Loucy (cell line): ENCODE results near the gene RFX1.
"Not testable (repeated sequence)": the region's sequence is repeated elsewhere in the genome, so short reads cannot be mapped to it uniquely, and the experiment has no call there.

Experiments used
- H2AFZ ChIP-seq: fragments of 200-600 bp; sonication (generic); 2 replicates; pipeline ENCODE4 v1.6.0; 2016; ENCODE audit warnings: antibody characterized with exemption, mild to moderate bottlenecking, low read length, moderate library complexity
- H3F3A ChIP-seq: fragments of 200-600 bp; 2 replicates; pipeline ENCODE4 v1.6.0; 2016; ENCODE audit warnings: antibody characterized with exemption, low read depth, mild to moderate bottlenecking
- H3K27me3 ChIP-seq: fragments of 200-600 bp; sonication (generic); 2 replicates; pipeline ENCODE4 v1.6.1; 2014; ENCODE audit warnings: low read length, mild to moderate bottlenecking; ENCODE audit not compliant: insufficient read depth, poor library complexity, severe bottlenecking
- H3K36me3 ChIP-seq: fragments of 200-600 bp; sonication (generic); 2 replicates; pipeline ENCODE4 v1.6.1; 2016; ENCODE audit warnings: low read length; ENCODE audit not compliant: insufficient read depth
- H3K4me1 ChIP-seq: fragments of 200-600 bp; sonication (generic); 2 replicates; pipeline ENCODE4 v1.5.1; 2014; ENCODE audit warnings: low read length, mild to moderate bottlenecking; ENCODE audit not compliant: insufficient read depth, poor library complexity, severe bottlenecking
- H3K4me2 ChIP-seq: fragments of 200-600 bp; sonication (generic); 2 replicates; pipeline ENCODE4 v1.6.0; 2014; ENCODE audit warnings: antibody characterized with exemption, low read length, low read depth, mild to moderate bottlenecking; ENCODE audit not compliant: poor library complexity, severe bottlenecking
- H3K4me3 ChIP-seq: fragments of 200-600 bp; sonication (generic); 2 replicates; pipeline ENCODE4 v1.5.1; 2014; ENCODE audit warnings: low read length, mild to moderate bottlenecking, mixed read lengths; ENCODE audit not compliant: poor library complexity, severe bottlenecking
- H3K79me2 ChIP-seq: fragments of 200-600 bp; sonication (generic); 2 replicates; pipeline ENCODE4 v1.6.1; 2014; ENCODE audit warnings: low read length; ENCODE audit not compliant: insufficient read depth
- H3K9ac ChIP-seq: fragments of 200-600 bp; sonication (generic); 2 replicates; pipeline ENCODE4 v1.6.0; 2014; ENCODE audit warnings: mild to moderate bottlenecking, low read depth, low read length, moderate library complexity; ENCODE audit not compliant: poor library complexity, severe bottlenecking
- H3K9me2 ChIP-seq: fragments of 200-600 bp; sonication (generic); replicated peaks from 2 replicates; pipeline ENCODE4 v1.6.1; 2016; ENCODE audit warnings: low read depth, low read length, mixed read lengths
- H3K9me3 ChIP-seq: fragments of 200-600 bp; sonication (generic); 2 replicates; pipeline ENCODE4 v1.6.1; 2014; ENCODE audit warnings: mild to moderate bottlenecking, antibody characterized with exemption, low read length, low read depth; ENCODE audit not compliant: insufficient read depth
- H4K20me1 ChIP-seq: fragments of 200-600 bp; sonication (generic); 2 replicates; pipeline ENCODE4 v1.6.0; 2014; ENCODE audit warnings: antibody characterized with exemption, low read length, mild to moderate bottlenecking; ENCODE audit not compliant: insufficient read depth, poor library complexity, severe bottlenecking
- CTCF ChIP-seq: fragments of 200-600 bp; sonication (generic); conservative IDR thresholded peaks from 2 replicates; pipeline ENCODE4 v1.5.1; 2014; ENCODE audit warnings: mild to moderate bottlenecking, antibody characterized with exemption, low read length
- EZH2phosphoT487 ChIP-seq: fragments of 200-600 bp; IDR thresholded peaks from 2 replicates; pipeline ENCODE4 v1.6.1; 2018; ENCODE audit warnings: antibody characterized with exemption, mild to moderate bottlenecking, moderate library complexity, borderline replicate concordance

RFX1 gene

GRCh38 chr19:14052470-14052869 lies 46.4 kb upstream of the RFX1 start:
- H3K4me1 ChIP-seq = no peaks in the 10 kb centered on the region

GRCh38 chr19:14051980-14052379 lies 45.9 kb upstream of the RFX1 start:
- Histone ChIP-seq H3K27me3 (no peaks in the 10 kb centered on the region), H3K36me3 (peaks cover 6% of the 10 kb centered on the region; the same call in 1 of the 2 replicates), H3K79me2 (no peaks in the 10 kb centered on the region), H3K9me3 (no peaks in the 10 kb centered on the region), H3K4me2 (no peak overlapping the region), H2AFZ (no peak overlapping the region), H3K4me3 (no peak overlapping the region), H3F3A (no peaks in the 10 kb centered on the region), H3K9me2 (no peaks in the 10 kb centered on the region), H3K9ac (no peak overlapping the region), H3K4me1 (no peaks in the 10 kb centered on the region), H4K20me1 (no peaks in the 10 kb centered on the region)
- no peak for TF ChIP-seq EZH2phosphoT487
- no peak for TF ChIP-seq CTCF

More at GRCh38 chr19:14052470-14052869, 46.4 kb upstream of the RFX1 start:
- Histone ChIP-seq H2AFZ (no peak overlapping the region), H3F3A (no peaks in the 10 kb centered on the region), H3K9me3 (no peaks in the 10 kb centered on the region), H3K4me2 (no peak overlapping the region), H3K79me2 (no peaks in the 10 kb centered on the region), H3K9ac (no peak overlapping the region), H3K27me3 (no peaks in the 10 kb centered on the region), H3K36me3 (peaks cover 6% of the 10 kb centered on the region; the same call in 1 of the 2 replicates), H4K20me1 (no peaks in the 10 kb centered on the region), H3K9me2 (no peaks in the 10 kb centered on the region), H3K4me3 (no peak overlapping the region)
- TF ChIP-seq EZH2phosphoT487 (no peak), CTCF (no peak)

- not testable (repeated sequence) for H3K9ac ChIP-seq, H3K9me2 ChIP-seq, H3K79me2 ChIP-seq, H4K20me1 ChIP-seq, H3K4me3 ChIP-seq, H3K4me2 ChIP-seq, H3K27me3 ChIP-seq, H3K9me3 ChIP-seq, H3F3A ChIP-seq, H2AFZ ChIP-seq, H3K4me1 ChIP-seq, H3K36me3 ChIP-seq
These were observed 44.8 kb upstream of the RFX1 start for GRCh38 chr19:14050961-14051360.

- H3K9ac ChIP-seq = no peak overlapping the region
- H2AFZ ChIP-seq = no peak overlapping the region
- H3K9me3 ChIP-seq = no peaks in the 10 kb centered on the region
- no peaks in the 10 kb centered on the region for H3K4me1 ChIP-seq
- no peak overlapping the region for H3K4me2 ChIP-seq
- peaks cover 6% of the 10 kb centered on the region; the same call in 1 of the 2 replicates for H3K36me3 ChIP-seq
- no peak for TF ChIP-seq CTCF
- TF ChIP-seq EZH2phosphoT487 = no peak
- no peaks in the 10 kb centered on the region for H3F3A ChIP-seq
- no peaks in the 10 kb centered on the region for H4K20me1 ChIP-seq
- no peaks in the 10 kb centered on the region for H3K27me3 ChIP-seq
- H3K79me2 ChIP-seq = no peaks in the 10 kb centered on the region
- no peak overlapping the region for H3K4me3 ChIP-seq
- no peaks in the 10 kb centered on the region for H3K9me2 ChIP-seq
These were observed 44.4 kb upstream of the RFX1 start for GRCh38 chr19:14050512-14050911.
